GM19324 (cell line): ENCODE data around the gene CMSS1.
A peak's percentile ranks its signal among the peaks of the same experiment; 100 is the strongest.

Experiments used
- ATAC-seq: cut with Tn5 transposase; IDR thresholded peaks from one replicate; pipeline ENCODE4 v1.9.1; 2021; ENCODE audit warnings: mild to moderate bottlenecking, moderate library complexity; ENCODE audit not compliant: unreplicated experiment, low FRiP score

The CMSS1 gene

GRCh38 chr3:100097919-100098783 lies 280.5 kb downstream of the CMSS1 start:
- ATAC-seq, result no peak

DNA sequence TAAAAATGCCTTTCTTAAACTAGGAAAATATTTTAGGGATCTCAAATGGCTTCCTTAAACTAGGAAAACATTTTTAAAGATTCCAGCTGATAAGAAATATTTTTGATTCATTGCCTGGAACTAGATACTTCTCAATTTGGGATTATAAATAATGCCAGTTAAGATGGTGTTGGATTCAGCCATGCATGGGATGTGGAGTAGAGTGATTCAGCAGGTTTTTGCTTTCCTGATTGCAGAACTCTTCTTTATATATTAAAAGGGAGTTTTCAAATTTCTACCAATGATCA lies 281.1 kb downstream of the CMSS1 start:
- no peak for ATAC-seq

DNA sequence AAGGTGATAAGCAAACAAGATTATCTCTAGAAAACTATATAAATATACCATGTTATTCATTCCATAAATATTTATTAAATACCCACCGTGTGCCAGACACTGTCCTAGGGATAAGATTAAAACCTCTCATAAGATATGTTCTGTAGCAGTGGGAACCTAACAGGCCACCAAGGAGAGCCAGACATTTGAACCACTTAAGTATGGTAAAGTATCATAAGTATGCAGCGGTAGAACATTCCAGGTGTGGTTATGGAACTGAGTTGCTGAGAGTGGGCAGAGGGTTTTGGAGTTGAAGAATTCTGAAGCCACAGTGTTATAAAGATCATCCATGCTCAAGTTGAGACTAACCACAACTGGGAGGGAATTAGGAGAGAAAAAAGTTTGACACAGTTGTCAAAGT lies 282.0 kb downstream of the CMSS1 start:
- no peak for ATAC-seq

- no peak for ATAC-seq
Observed at GRCh38 chr3:100100425-100100824, 282.8 kb downstream of the CMSS1 start.

DNA sequence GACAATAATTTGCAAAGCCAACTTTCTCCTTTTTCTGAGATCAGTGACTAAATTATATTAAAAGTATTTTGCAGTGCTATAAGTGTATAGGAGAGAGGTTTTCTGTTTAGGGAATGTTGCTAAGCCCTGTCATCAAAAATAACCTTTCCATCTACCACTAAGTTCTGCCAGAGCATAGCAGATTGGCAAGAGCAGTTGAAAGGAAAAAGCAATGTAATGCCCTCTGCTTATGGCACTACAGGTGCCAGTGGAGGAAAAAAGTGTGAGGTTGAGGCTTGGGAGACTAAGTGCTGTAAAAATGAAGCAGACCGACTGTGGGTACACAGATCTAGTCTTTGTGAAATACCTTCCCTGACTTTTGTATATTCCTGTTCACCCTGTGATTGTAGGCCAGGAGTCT lies 285.1 kb downstream of the CMSS1 start:
- ATAC-seq, result no peak

- ATAC-seq, result peak; percentile 78
Observed at GRCh38 chr3:100103558-100104441, 286.1 kb downstream of the CMSS1 start.

GRCh38 chr3:100104442-100104798 lies 286.8 kb downstream of the CMSS1 start:
- peak; percentile 54 for ATAC-seq

GRCh38 chr3:100104817-100105413 lies 287.3 kb downstream of the CMSS1 start:
- no peak for ATAC-seq

GRCh38 chr3:100105501-100105900 lies 287.8 kb downstream of the CMSS1 start:
- ATAC-seq, result peak; percentile 30

GRCh38 chr3:100106094-100106493 lies 288.4 kb downstream of the CMSS1 start:
- no peak for ATAC-seq

DNA sequence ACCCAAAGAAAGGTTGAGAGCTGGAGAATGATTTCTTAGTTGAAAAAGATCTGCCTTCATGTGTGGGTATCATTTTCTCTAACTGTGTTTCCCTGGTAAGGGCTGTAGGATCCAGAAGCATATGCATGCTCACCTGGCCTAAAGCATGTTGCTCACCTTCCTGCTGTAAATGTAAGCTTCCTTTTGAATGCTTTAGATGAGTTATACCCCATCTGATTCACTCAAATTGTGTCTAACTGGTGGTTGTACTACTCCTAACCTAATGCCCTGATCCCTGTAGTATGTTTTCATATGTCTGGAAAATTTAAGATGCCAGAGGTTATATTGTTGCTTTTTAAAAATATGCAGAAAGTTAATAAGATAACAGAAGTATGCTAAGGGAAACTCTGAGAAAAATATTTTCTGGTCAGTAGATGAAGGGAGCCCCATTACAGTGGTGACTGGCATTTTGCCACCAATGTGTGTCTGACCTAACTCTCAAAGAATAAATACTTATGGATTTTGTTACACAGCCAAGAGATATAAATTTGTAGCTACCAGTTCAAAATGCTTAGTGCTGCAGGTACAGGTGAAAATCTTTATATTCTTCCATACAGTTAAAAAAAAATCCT lies 289.0 kb downstream of the CMSS1 start:
- no peak for ATAC-seq

DNA sequence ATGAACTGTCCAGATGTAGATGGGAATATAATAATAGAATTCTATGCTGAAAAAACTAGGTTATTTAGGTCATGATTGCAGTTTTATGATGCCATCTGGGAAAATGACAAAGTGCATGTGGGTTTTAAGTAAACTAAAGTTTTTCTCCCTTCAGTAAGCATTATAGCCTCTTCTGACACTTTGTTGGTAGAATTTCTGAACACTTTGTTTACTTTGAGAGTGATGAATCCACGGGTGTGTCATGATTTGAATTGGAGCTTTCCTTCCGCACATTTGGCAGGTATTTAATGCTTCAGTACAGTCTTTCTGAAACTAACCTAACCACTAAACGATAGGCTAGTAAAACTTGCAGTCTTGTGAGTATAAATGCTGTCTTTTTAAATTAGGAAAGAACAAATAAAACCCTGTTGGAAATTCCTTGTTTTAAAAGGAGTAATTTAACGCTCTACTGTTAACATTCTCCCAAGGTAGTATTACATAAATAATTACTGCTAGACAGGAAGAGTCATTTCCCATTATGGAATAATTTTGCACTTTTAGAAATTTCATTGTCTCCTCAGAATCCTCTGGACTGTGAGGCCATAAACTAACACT lies 289.7 kb downstream of the CMSS1 start:
- no peak for ATAC-seq

- ATAC-seq, result no peak
Observed at GRCh38 chr3:100108464-100109079, 290.9 kb downstream of the CMSS1 start.

GRCh38 chr3:100110162-100110561 lies 292.5 kb downstream of the CMSS1 start:
- no peak for ATAC-seq

DNA sequence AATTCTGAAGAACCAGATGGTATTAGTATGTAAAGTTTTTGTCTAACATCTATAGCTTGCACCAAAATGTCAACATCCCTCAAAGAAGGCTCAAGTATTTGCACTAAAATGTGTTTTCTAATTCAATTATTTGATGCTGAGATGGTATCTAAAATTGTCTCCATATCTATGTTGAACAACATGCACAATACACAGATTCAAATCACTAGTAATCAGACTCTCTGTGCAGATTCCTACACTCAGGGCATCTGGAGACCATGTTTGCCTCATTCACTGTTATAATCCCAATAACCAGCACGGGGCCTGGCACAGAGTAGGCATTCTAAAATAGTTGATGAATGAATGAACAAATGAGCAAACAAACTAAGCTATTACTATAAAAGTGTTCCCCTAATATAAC lies 294.1 kb downstream of the CMSS1 start:
- no peak for ATAC-seq

DNA sequence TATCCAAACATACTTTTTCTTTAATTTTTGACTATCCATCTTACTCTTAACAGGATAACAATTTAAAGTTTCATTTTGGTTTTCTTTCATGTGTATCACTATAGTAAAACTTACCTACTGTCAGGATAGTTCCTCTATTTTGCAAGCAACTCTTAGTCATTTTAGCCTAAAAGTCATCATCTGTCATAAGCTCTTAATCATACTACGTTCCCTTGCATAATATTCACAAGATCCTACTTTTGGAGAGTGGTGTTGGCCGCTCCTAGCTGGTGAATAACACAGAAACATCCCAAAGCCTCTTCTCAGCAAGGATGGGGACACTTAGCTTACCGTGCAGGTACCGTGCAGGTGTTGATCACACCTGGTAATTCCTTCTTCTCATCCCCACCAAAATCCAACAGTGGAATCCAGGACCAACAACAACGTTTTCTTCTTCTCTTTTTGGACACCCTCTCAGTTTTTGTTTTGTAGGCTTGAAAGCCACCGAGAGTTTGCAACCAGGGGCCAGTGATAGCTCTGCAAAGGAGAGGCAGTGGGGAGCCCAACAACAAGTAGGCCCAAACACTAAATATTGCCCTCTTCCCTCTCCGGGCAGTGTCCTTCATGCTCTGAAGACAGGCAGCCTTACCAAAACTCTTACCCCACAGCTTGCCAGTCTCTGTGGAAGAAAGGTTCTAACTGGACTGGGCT lies 296.2 kb downstream of the CMSS1 start:
- no peak for ATAC-seq

- ATAC-seq, result no peak
Observed at GRCh38 chr3:100114413-100115030, 296.9 kb downstream of the CMSS1 start, which contains the start of gene FILIP1L. FILIP1L (minus strand) TSS chr3:100114501.

DNA sequence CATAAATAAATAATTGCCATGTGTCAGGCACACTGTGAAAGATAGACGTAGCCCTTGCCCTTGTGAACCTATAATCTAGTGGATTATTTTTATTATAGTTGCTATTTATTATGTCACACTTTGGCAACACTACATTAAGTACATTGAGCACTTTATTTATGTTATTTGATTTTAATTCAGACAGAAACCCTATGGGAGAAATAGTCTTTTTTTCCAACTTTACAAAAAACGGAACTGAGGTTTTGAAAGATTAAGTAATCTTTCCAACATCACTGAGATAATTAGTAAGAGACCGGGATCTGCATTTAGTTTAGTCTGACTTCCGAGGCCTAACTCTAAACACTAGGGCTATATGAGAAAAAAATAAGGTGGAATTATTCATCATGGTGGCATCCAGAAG lies 299.4 kb downstream of the CMSS1 start:
- no peak for ATAC-seq

GRCh38 chr3:100120012-100120411 lies 302.4 kb downstream of the CMSS1 start:
- no peak for ATAC-seq
